Transverse colon (tissue), 3 donors: ENCODE results near the gene SORCS3.

Source experiments
- POLR2A ChIP-seq: fragments of 450-650 bp; IDR thresholded peaks from one replicate; pipeline ENCODE4 v1.6.1; 2016; ENCODE audit warnings: antibody characterized with exemption, mild to moderate bottlenecking, moderate library complexity
- TF ChIP-seq, protein P1 (sequence below), 5 experiments: fragments of 200-600 bp in 3 of 5; fragments of 450-650 bp in 2 of 5; sonication (generic) in 3 of 5; IDR thresholded peaks; 1 replicate in 2 of 5; 2 replicates in 3 of 5; pipeline ENCODE4 v1.5.1; 2016 to 2017; ENCODE audit warnings: antibody characterized with exemption in 5 of 5, inconsistent platforms in 3 of 5, mild to moderate bottlenecking in 2 of 5, moderate library complexity in 1 of 5

DNA sequence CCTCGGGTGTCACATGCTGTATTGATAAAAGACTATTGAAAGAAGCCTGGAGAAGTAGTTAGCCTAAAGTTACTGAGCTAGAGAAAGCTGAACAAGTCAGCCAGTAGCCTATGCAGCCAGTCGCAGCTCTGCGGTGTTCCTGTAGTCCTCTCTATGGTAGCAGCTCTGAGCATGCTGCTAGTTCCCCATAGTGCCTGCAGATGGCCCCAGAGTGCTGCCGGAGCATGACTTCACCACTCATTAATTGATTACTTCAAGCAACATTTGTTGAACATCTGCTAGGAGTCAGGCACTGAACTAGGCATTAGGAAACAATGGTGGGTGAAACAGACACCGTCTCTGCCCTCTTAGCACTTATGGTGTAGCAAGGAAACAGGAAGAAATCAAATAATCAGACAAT is 422.7 kb downstream of the SORCS3 start:
- TF ChIP-seq, protein P1, sequence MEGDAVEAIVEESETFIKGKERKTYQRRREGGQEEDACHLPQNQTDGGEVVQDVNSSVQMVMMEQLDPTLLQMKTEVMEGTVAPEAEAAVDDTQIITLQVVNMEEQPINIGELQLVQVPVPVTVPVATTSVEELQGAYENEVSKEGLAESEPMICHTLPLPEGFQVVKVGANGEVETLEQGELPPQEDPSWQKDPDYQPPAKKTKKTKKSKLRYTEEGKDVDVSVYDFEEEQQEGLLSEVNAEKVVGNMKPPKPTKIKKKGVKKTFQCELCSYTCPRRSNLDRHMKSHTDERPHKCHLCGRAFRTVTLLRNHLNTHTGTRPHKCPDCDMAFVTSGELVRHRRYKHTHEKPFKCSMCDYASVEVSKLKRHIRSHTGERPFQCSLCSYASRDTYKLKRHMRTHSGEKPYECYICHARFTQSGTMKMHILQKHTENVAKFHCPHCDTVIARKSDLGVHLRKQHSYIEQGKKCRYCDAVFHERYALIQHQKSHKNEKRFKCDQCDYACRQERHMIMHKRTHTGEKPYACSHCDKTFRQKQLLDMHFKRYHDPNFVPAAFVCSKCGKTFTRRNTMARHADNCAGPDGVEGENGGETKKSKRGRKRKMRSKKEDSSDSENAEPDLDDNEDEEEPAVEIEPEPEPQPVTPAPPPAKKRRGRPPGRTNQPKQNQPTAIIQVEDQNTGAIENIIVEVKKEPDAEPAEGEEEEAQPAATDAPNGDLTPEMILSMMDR (IDR thresholded peaks at IDR 0.05), result peak; percentile 26 to 59 (median 56)
- no peak for TF ChIP-seq POLR2A
